Body of pancreas (tissue), 4 donors: Measurements from ENCODE around the gene ANO3.

Experiments
- POLR2A ChIP-seq, 3 donors: fragments of 450-650 bp; IDR thresholded peaks; one replicate each; pipeline ENCODE4 v1.6.1; 2016; ENCODE audit warnings: antibody characterized with exemption in 3 of 3, mild to moderate bottlenecking in 2 of 3
- TF ChIP-seq, protein P1 (sequence below), 7 experiments: fragments of 450-650 bp in 4 of 7; fragments of 200-600 bp in 3 of 7; sonication (generic) in 3 of 7; IDR thresholded peaks; one replicate each; pipeline ENCODE4 v1.5.1; 2016 to 2019; ENCODE audit warnings: antibody characterized with exemption in 7 of 7

DNA sequence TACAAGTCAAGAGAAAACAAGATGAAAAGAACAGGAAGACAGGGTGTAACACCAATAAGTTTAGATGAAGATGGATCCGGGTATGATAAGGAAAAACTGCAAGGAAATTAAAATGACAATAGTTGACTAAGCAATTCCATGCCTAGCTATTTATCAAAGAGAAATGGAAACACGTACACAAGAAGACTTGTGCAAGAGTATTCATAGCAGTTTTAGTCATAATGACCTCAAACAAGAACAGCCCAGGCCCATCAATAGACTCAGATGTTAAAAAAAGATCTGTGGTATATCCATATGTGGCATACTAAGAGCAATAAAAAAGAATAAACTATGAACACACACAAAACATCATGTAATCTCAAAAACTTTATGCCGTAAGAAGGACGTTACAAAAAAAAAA lies 356.8 kb downstream of the ANO3 start:
- no peak for TF ChIP-seq POLR2A (IDR thresholded peaks at IDR 0.05)
- TF ChIP-seq, protein P1, sequence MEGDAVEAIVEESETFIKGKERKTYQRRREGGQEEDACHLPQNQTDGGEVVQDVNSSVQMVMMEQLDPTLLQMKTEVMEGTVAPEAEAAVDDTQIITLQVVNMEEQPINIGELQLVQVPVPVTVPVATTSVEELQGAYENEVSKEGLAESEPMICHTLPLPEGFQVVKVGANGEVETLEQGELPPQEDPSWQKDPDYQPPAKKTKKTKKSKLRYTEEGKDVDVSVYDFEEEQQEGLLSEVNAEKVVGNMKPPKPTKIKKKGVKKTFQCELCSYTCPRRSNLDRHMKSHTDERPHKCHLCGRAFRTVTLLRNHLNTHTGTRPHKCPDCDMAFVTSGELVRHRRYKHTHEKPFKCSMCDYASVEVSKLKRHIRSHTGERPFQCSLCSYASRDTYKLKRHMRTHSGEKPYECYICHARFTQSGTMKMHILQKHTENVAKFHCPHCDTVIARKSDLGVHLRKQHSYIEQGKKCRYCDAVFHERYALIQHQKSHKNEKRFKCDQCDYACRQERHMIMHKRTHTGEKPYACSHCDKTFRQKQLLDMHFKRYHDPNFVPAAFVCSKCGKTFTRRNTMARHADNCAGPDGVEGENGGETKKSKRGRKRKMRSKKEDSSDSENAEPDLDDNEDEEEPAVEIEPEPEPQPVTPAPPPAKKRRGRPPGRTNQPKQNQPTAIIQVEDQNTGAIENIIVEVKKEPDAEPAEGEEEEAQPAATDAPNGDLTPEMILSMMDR (IDR thresholded peaks at IDR 0.05), result no peak
